HepG2 (cell line): ENCODE data around the gene GCNT2. TPM values are rescaled to one million over a fixed set of nuclear protein-coding genes. Genes with fewer than 3 reads are reported as not detected.

Experiments used
- BCL6 ChIP-seq: IDR thresholded peaks from 2 replicates; pipeline ENCODE4 v1.6.1; 2016; ENCODE audit warnings: missing genetic modification reagents, missing compliant biosample characterization
- FLYWCH1 ChIP-seq: sonication (generic); formaldehyde crosslinking; IDR thresholded peaks from 2 replicates; pipeline ENCODE4 v1.8.1; 2023; ENCODE audit warnings: mild to moderate bottlenecking, missing genetic modification reagents
- GMEB1 ChIP-seq: sonication (generic); formaldehyde crosslinking; IDR thresholded peaks from 2 replicates; pipeline ENCODE4 v1.5.1; 2020; ENCODE audit warnings: missing genetic modification reagents, mild to moderate bottlenecking, borderline replicate concordance
- HINFP ChIP-seq: sonication (generic); formaldehyde crosslinking; IDR thresholded peaks from 2 replicates; pipeline ENCODE4 v1.4.0; 2020; ENCODE audit warnings: low read depth, mild to moderate bottlenecking, missing genetic modification reagents
- HMGXB4 ChIP-seq, 2 experiments: sonication (generic) in 1 of 2; formaldehyde crosslinking in 1 of 2; IDR thresholded peaks; 2 replicates each; pipeline versions ENCODE4 v1.4.0 to v1.6.1; 2018 to 2020; ENCODE audit warnings: missing genetic modification reagents in 2 of 2, borderline replicate concordance in 1 of 2, low read depth in 1 of 2, mild to moderate bottlenecking in 1 of 2, missing biosample characterization in 1 of 2
- KDM6A ChIP-seq: IDR thresholded peaks from 2 replicates; pipeline ENCODE4 v1.6.1; 2016; ENCODE audit warnings: low read depth
- KLF9 ChIP-seq: IDR thresholded peaks from 2 replicates; pipeline ENCODE4 v1.6.1; 2016; ENCODE audit warnings: low read depth
- PBX2 ChIP-seq: IDR thresholded peaks from 2 replicates; pipeline ENCODE4 v1.6.1; 2016; ENCODE audit warnings: control low read depth
- RFXANK ChIP-seq: IDR thresholded peaks from 2 replicates; pipeline ENCODE4 v1.6.1; 2016
- SMARCC2 ChIP-seq: fragments of 450-650 bp; IDR thresholded peaks from 2 replicates; pipeline ENCODE4 v1.6.1; 2017; ENCODE audit warnings: antibody characterized with exemption, mild to moderate bottlenecking
- SP4 ChIP-seq: sonication (generic); formaldehyde crosslinking; IDR thresholded peaks from 2 replicates; pipeline ENCODE4 v1.8.1; 2023; ENCODE audit warnings: mild to moderate bottlenecking, missing genetic modification reagents
- THRA ChIP-seq: sonication (generic); formaldehyde crosslinking; IDR thresholded peaks from 2 replicates; pipeline ENCODE4 v1.4.0; 2020; ENCODE audit warnings: missing genetic modification reagents, borderline replicate concordance
- ZBTB1 ChIP-seq: sonication (generic); formaldehyde crosslinking; IDR thresholded peaks from 2 replicates; pipeline ENCODE4 v1.4.0; 2020; ENCODE audit warnings: missing genetic modification reagents, borderline replicate concordance
- ZNF235 ChIP-seq: sonication (generic); formaldehyde crosslinking; IDR thresholded peaks from 2 replicates; pipeline ENCODE4 v1.8.1; 2023; ENCODE audit warnings: mild to moderate bottlenecking, missing genetic modification reagents, borderline replicate concordance
- ZNF280B ChIP-seq: sonication (generic); formaldehyde crosslinking; IDR thresholded peaks from 2 replicates; pipeline ENCODE4 v1.5.0; 2020; ENCODE audit warnings: missing genetic modification reagents, mild to moderate bottlenecking, borderline replicate concordance
- ZNF468 ChIP-seq: sonication (generic); formaldehyde crosslinking; IDR thresholded peaks from 2 replicates; pipeline ENCODE4 v1.8.0; 2022; ENCODE audit warnings: mild to moderate bottlenecking, moderate library complexity, missing genetic modification reagents
- ZNF784 ChIP-seq: sonication (generic); formaldehyde crosslinking; IDR thresholded peaks from 2 replicates; pipeline ENCODE4 v1.5.1; 2020; ENCODE audit warnings: missing genetic modification reagents, mild to moderate bottlenecking, borderline replicate concordance
- ZNF83 ChIP-seq: sonication (generic); formaldehyde crosslinking; IDR thresholded peaks from 2 replicates; pipeline ENCODE4 v1.4.0; 2020; ENCODE audit warnings: missing genetic modification reagents, mild to moderate bottlenecking, borderline replicate concordance
- polyA plus RNA-seq, 8 experiments: library from polyadenylated mRNA; depleted of rRNA in 3 of 8; stranded (reverse) in 7 of 8; unstranded in 1 of 8; fragments of >200 nt; fragmentation: Illumina TruSeq in 4 of 8; extraction: Trizol in 4 of 8; gene quantifications; 2 replicates each; pipeline versions ENCODE4 v1.2.1 to v1.2.3, GENCODE V29; 2011 to 2016; ENCODE audit warnings: low read depth in 4 of 8, missing spikeins in 1 of 8, mixed read lengths in 1 of 8; ENCODE audit not compliant: insufficient read depth in 1 of 8
- total RNA-seq, 5 experiments: library from RNA; depleted of rRNA; stranded (reverse); fragments of >200 nt; fragmentation: Illumina TruSeq; extraction: Trizol; gene quantifications; 2 replicates each; pipeline ENCODE4 v1.2.3, GENCODE V29; 2016; ENCODE audit warnings: low read depth in 1 of 5

Gene GCNT2
- total and polyA plus RNA-seq, 2 of the 13 experiments (the other 11 are each of a cell fraction or from before 2014, with no cell fraction given): 11.8 to 31.9 TPM

GRCh38 chr6:10528158-10528981 is 7.2 kb downstream of the GCNT2 start (continued):
- TF ChIP-seq ZNF784 (CRISPR knock-in tag) (no peak), HINFP (CRISPR knock-in tag) (no peak), GMEB1 (CRISPR knock-in tag) (no peak), ZNF235 (no peak), ZNF83 (CRISPR knock-in tag) (no peak), SMARCC2 (no peak), SP4 (CRISPR knock-in tag) (no peak), ZNF280B (CRISPR knock-in tag) (no peak), KLF9 (CRISPR knock-in tag) (no peak; the same call in 1 of the 2 replicates), HMGXB4 (CRISPR knock-in tag; IDR thresholded peaks at IDR 0.05; ENCODE audit: borderline replicate concordance in 1 of 2, low read depth in 1 of 2) (peak in 1 of 2 experiments; percentile 52; a peak in 2 of 4 replicates), RFXANK (CRISPR knock-in tag) (peak; percentile 39; the same call in 1 of the 2 replicates), FLYWCH1 (CRISPR knock-in tag) (no peak), BCL6 (peak; percentile 57), ZBTB1 (CRISPR knock-in tag) (no peak), ZNF468 (no peak), KDM6A (CRISPR knock-in tag) (0 out of 2 replicates have a peak, but pooled peaks have one; percentile 12), THRA (CRISPR knock-in tag) (peak; percentile 48; the same call in 1 of the 2 replicates), PBX2 (CRISPR knock-in tag) (no peak)
